ENCODE results near the gene DNAJB14.

DNA sequence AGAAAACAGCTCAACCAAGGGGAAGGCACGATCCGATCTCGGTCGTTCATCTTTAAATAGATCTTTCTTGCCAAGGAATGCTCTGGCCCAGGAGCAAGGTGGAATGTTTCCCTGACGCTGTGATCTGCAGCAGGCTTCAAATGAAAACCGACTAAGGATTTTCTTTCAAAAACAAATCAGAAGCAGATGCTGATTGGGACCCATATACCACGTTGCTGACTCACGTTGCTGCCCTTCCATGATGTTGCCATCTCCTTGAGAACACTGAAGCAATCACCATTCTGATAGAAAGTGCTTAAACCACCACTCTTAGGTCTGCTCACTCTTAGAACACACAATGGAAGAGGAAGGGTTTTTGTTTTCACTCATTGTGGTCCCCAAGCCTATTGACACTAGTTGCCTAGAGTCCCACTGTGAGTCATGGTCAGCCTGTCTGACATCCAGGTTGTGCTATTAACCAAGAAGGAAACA, 78.3 kb downstream of the DNAJB14 start:
- TF ChIP-seq, protein P1, sequence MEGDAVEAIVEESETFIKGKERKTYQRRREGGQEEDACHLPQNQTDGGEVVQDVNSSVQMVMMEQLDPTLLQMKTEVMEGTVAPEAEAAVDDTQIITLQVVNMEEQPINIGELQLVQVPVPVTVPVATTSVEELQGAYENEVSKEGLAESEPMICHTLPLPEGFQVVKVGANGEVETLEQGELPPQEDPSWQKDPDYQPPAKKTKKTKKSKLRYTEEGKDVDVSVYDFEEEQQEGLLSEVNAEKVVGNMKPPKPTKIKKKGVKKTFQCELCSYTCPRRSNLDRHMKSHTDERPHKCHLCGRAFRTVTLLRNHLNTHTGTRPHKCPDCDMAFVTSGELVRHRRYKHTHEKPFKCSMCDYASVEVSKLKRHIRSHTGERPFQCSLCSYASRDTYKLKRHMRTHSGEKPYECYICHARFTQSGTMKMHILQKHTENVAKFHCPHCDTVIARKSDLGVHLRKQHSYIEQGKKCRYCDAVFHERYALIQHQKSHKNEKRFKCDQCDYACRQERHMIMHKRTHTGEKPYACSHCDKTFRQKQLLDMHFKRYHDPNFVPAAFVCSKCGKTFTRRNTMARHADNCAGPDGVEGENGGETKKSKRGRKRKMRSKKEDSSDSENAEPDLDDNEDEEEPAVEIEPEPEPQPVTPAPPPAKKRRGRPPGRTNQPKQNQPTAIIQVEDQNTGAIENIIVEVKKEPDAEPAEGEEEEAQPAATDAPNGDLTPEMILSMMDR (IDR thresholded peaks at IDR 0.05; ENCODE audit: borderline replicate concordance, extremely low read depth, low read length, poor library complexity, severe bottlenecking): no peak
- no peak for TF ChIP-seq EZH2 (IDR thresholded peaks at IDR 0.05; ENCODE audit: borderline replicate concordance, low read depth, low read length, severe bottlenecking)
